H1 (cell line): Measurements from ENCODE around the gene CD44. TPM values are rescaled to one million over a fixed set of nuclear protein-coding genes. Genes with fewer than 3 reads are reported as not detected.

Source experiments
- BACH1 ChIP-seq: IDR thresholded peaks from 2 replicates; pipeline ENCODE4 v1.6.1; 2012; ENCODE audit warnings: low read length, improper control_type of control experiment
- CBX8 ChIP-seq: fragments of 300-800, 300-1000 bp; sonication (generic); IDR thresholded peaks from 2 replicates; pipeline ENCODE4 v1.7.1; 2016; ENCODE audit warnings: low read depth, low read length, borderline replicate concordance
- CEBPB ChIP-seq: IDR thresholded peaks from 2 replicates; pipeline ENCODE4 v1.6.1; 2012; ENCODE audit warnings: low read depth, low read length
- HDAC2 ChIP-seq, 2 experiments: fragments of 300-600 bp in 1 of 2; sonication (generic) in 1 of 2; IDR thresholded peaks; 2 replicates each; pipeline ENCODE4 v1.6.1; 2011 to 2012; ENCODE audit warnings: low read depth in 2 of 2, low read length in 2 of 2, mild to moderate bottlenecking in 2 of 2, moderate library complexity in 2 of 2, borderline replicate concordance in 1 of 2, inconsistent platforms in 1 of 2
- POLR2AphosphoS5 ChIP-seq: IDR thresholded peaks from 2 replicates; pipeline ENCODE4 v1.6.1; 2011; ENCODE audit warnings: low read depth, low read length
- SP1 ChIP-seq: IDR thresholded peaks from 2 replicates; pipeline ENCODE4 v1.6.1; 2011; ENCODE audit warnings: low read depth, low read length
- polyA plus RNA-seq, 7 experiments: library from polyadenylated mRNA; depleted of rRNA in 3 of 7; stranded (reverse) in 5 of 7; unstranded in 2 of 7; fragments of >200 nt in 5 of 7; fragments of 200-250 nt in 2 of 7; gene quantifications; 1 replicate in 5 of 7; 2 replicates in 1 of 7; 4 replicates in 1 of 7; pipeline versions ENCODE4 v1.2.1 to v1.2.3, GENCODE V29; 2011 to 2013; ENCODE audit warnings: missing spikeins in 2 of 7, mixed read lengths in 2 of 7
- total RNA-seq: library from RNA; stranded (reverse); fragmentation: NEBNext Ultra II Directional; extraction: Animal tissue kit (Norgen Biotek cat#: 25700); gene quantifications from 2 replicates; pipeline ENCODE4 v1.2.1, GENCODE V29; 2021

The CD44 gene
- total and polyA plus RNA-seq, 2 of the 8 experiments (the other 6 are each of a cell fraction or from before 2014, with no cell fraction given): 11.8 to 13.7 TPM

DNA sequence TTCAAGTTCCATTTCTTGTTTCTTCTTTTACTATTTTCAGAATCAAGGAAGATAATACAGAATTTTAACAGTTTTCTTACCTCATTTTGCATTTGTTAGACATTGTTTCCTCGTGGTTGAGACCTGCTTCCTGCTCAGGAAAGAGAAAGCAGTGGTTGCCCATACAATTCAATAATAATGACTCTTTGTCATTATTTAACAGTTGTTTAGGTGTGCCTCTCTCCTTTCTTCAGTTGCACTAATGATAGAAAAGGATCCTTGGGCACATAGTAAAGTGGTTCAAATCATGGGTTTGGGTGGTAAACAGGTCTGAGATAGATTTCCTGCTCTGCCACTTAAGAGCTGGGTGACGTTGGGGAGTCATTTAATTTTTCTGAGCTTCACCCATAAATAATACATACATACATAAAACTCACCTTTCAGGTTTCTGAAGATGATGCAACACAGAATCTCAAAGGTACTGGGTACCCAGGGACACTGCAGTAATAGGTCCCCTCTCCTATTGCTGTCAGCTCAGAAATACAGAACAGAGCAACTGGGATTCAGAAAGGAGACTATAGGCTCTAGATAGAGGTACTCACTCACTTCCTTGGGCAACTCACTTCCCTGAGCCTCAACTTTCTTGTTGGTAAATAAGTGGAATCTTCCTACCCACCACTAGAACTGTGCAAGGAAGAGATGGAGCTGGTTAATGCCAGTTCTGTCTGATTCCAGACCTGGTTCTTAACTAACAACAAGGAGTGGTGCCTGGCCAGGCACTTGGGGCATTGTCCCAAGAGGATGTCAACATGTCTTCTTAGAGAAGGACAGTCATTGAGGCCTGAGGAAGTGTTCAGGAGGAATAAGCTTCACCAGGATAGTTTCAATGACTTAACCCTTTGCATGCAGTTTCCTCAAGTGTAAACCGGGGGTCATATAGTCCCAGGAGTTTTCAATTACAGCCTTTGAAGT is 34.9 kb downstream of the CD44 start (continued):
- no peak for TF ChIP-seq SP1
- TF ChIP-seq POLR2AphosphoS5: no peak
- no peak for TF ChIP-seq CEBPB
- no peak for TF ChIP-seq CBX8
- no peak for TF ChIP-seq HDAC2 (IDR thresholded peaks at IDR 0.05; ENCODE audit: borderline replicate concordance in 1 of 2, low read depth in 2 of 2, low read length in 2 of 2)
- TF ChIP-seq BACH1: no peak
- TF ChIP-seq, all 59 proteins: peak for 0
